NCI-H1105 (cell line): ENCODE results near the gene ENG.
A peak's percentile ranks its signal among the peaks of the same experiment; 100 is the strongest.
"Not testable (repeated sequence)": the region's sequence is repeated elsewhere in the genome, so short reads cannot be mapped to it uniquely, and the experiment has no call there.

ENCODE experiments used
- DNase-seq: peaks from one replicate; lab custom pipeline; 2025; lab: John Stamatoyannopoulos, UW

Gene ENG

DNA sequence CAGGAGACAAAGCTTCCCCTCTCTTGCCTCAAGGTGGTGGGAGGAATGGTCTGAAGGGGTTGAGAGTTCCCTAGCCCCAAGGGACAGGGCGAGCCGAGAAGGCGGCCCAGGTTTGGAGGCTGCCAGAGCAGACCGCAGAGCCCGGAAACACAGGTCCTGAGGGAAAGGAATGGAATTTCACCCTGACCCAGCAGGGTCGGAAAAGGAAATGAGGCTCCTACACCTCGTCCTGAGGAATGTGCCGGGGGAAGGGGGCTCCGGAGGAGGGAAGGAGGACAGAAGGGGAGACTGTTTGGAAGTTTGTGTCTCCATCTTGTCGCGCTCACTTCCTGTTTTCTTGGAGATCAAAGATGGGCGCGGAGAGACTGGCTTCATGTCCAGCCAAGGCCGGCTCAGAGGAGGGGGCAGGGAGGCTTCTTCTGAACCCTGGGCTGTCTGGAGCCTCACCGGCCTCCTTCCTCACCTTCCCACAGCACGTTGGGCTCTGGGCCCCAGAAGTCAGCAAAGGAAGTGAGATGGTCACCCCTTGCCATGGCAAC is 9.6 kb downstream of the ENG start:
- no peak for DNase-seq

DNA sequence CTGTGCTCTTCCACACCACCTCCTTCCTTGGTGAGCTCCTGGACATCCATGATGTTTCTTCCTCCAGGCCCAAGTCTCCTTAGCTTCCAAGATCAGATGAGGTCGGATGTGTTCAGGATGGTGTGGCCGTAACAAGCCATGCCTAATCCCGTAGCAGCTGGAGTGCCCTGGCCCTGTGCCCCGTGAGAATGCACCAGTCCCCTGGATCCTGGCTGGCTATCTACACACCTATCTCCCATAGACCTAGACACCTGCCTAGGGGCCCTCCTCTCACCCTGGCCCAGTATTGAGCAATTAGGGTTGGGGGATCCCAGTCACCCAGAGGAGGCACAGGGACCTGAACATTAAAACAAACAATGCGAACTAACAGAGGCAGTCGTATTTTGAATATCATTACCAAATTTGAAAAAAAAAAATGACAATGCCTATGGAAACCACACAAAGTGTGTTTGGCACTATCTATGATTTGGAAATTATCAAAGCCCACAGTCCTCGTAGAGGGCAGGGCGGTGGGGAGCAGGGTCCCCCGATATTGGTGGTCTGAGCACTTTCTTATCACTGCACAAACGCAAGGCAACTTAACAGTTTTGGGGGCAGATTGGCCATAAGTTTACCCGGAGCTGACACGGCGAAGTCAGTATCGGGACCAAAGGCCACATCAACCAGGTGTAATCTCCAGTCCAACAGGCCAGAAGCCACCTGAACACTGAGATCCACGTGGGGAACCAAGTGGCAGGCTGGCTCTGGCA is 13.2 kb downstream of the ENG start:
- DNase-seq, result no peak

DNA sequence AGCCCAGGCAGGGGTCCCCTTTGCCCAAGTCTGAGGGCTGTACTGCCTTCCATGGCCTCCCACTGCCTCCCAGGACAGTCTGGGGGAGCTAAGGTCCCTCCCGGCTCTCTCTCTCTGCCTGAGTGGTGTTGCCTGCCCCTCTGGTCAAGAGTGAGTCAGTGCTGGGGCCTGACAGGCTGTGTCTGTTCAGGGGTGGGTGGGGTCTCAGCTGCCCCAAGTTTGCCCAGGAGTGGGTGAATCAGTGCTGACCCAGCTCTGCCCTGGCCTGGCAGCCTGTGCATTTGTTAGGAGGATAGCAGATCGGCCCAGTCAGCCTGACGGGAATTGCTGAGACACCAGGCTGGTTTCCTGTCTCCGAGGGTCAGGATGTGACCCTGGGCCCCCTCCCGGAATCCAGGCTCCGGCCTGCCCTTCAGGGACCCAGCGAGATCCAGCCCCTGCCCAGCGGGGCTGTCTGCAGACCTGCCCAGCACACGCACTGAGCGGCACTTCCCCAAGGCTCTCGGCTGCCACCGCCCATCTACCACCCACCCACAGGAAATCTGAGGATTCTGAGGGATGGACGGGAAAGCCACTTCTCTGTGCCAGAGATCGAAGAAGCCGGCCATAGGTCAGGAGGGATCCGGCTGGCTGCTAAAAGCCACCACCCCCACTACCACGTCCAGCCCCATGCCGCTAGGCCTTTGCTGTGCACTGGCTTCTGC is 15.9 kb downstream of the ENG start:
- no peak for DNase-seq

GRCh38 chr9:127837346-127837745 is 17.1 kb downstream of the ENG start:
- peak; percentile 33 for DNase-seq

DNA sequence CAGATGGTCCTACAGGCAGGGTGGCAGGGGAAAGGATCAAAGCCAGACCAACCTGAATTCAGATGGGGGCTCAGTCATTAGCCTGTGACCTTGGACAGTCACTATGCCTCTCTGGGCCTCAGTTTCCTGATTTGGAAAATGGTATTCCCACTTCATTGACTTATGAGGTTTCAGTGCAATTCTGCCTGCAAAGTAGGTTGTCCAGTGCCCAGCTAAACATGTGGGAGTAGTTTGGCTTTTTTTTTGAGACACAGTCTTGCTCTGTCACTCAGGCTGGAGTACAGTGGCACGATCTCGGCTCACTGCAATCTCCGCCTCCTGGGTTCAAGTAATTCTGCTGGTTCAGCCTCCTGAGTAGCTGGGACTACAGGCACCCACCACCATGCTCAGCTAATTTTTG is 17.9 kb downstream of the ENG start:
- DNase-seq, result not testable (repeated sequence)

GRCh38 chr9:127835991-127836516 is 18.4 kb downstream of the ENG start:
- DNase-seq, result no peak

- no peak for DNase-seq
Observed at GRCh38 chr9:127833555-127833954, 20.9 kb downstream of the ENG start.

GRCh38 chr9:127832248-127832647 is 22.2 kb downstream of the ENG start:
- DNase-seq, result no peak

- no peak for DNase-seq
Observed at GRCh38 chr9:127829205-127829906, 25.1 kb downstream of the ENG start.

GRCh38 chr9:127828262-127829031 is 26.0 kb downstream of the ENG start:
- DNase-seq, result no peak

DNA sequence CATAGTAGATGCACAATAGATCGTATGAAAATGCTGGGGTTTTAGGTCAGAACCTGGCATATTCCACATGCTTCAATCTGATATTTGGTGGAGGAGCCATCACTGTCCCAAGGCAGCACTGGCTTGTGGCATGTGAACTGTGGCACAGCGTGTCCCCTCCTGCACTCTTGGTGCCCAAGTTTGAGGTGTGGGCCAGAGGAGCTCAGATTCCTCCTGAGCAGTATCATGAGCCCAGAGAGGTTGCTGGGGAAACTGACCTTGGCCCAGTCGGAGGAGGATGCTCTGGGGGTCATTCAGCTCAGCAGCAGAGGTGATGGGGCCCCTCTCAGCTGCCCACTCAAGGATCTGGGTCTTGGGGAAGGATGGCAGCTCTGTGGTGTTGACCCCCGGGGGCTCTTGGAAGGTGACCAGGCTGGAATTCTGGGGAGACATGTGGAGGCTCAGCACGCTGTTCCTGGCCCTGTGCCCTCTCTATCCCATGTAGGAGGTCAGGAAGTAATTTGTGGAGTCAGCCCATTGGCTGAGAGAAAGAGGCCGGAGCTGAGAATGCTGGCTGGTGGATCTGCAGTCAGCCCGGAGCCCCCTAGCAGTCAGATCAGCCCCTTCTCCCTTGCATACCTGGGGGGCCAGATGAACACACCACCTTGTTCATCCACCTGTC is 28.1 kb downstream of the ENG start:
- no peak for DNase-seq

DNA sequence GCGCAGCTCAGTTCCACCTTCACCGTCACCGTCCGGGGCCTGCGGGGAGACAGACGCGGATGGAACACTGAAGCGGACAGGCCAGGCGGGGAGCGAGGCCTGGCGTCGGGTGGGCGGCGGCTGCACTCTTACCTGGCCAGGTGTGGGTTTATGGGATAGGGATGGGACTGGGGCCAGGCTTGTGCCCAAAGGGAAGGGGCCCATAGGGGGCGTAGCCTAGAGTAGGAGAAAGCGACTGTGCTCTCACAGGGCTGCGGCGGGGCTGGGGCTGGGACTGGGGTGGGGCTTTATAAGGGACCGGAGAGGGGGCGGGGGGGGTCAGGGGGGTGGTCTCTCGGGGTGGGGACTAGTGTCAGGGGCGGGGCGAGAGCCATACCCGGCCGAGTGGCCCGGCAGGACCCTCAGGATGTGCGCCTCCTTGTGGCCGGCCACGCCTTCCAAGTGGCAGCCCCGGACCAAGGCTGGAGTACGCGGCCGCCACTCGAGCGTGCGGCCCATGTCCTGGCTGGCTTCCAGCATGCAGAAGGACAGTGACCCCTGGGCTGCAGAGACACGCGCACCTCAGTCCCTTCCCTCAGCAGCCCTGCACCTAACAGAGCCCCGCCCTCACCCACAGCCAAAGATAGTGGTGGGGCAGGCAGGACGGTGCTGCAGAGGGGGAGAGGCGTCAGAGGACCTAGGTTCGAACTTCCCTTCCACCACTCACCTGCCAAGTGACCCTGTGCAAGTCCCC is 29.0 kb downstream of the ENG start:
- no peak for DNase-seq

- DNase-seq, result no peak
Observed at GRCh38 chr9:127822108-127822507, 32.4 kb downstream of the ENG start.

GRCh38 chr9:127818574-127818973 is 35.9 kb downstream of the ENG start:
- DNase-seq, result no peak

GRCh38 chr9:127817881-127818434 is 36.5 kb downstream of the ENG start:
- DNase-seq, result no peak

- no peak for DNase-seq
Observed at GRCh38 chr9:127816728-127817127, 37.7 kb downstream of the ENG start.

DNA sequence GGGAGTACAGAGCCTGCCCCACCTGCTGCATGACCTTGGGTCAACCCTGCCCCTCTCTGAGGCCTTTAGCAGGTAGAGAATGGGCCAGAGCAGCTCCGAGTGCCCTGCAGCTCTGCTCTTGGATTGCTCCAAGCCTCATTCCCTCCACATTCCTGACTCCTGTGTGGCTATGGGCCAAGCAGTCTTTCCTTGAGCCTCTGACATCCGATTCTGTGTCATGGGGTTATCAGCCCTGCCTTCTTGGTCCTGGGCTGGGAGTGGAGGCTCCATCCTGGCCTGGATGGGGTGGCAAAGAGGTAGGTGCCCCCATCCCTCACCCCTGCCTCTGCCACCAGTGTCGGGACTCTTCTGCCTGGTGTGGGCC is 38.1 kb downstream of the ENG start:
- DNase-seq, result no peak

GRCh38 chr9:127815512-127816361 is 38.7 kb downstream of the ENG start:
- DNase-seq, result no peak
